Keratinocyte (primary cell): Measurements from ENCODE around the gene ABL1. TPM values are rescaled to one million over a fixed set of nuclear protein-coding genes. Genes with fewer than 3 reads are reported as not detected.

Experiments used
- DNase-seq: peaks from one replicate; pipeline ENCODE4 v3.0.0-alpha.2; 2011; ENCODE audit warnings: low read depth, missing footprints, low spot score
- FAIRE-seq: peaks from 2 replicates; lab custom pipeline; 2011; peaks lifted over from hg19 to GRCh38; lab: Jason Lieb, UNC
- H2AFZ ChIP-seq: 2 replicates; pipeline ENCODE4 v1.6.0; 2012; ENCODE audit warnings: low read length, control low read depth, inconsistent platforms; ENCODE audit not compliant: control insufficient read depth
- H3K27ac ChIP-seq: 2 replicates; pipeline ENCODE4 v1.5.1; 2011; ENCODE audit warnings: low read length; ENCODE audit not compliant: control insufficient read depth, insufficient read depth
- H3K27me3 ChIP-seq: 3 replicates; pipeline ENCODE4 v1.6.0; 2011; ENCODE audit warnings: low read length; ENCODE audit not compliant: control insufficient read depth, insufficient read depth; ENCODE audit errors: extremely low read depth
- H3K36me3 ChIP-seq, 2 experiments: 2 replicates in 1 of 2; 3 replicates in 1 of 2; pipeline ENCODE4 v1.5.1; 2011; ENCODE audit warnings: low read length in 2 of 2, mild to moderate bottlenecking in 1 of 2; ENCODE audit not compliant: control insufficient read depth in 2 of 2, insufficient read depth in 2 of 2; ENCODE audit errors: extremely low read depth in 1 of 2
- H3K4me1 ChIP-seq: 3 replicates; pipeline ENCODE4 v1.5.1; 2011; ENCODE audit warnings: low read length; ENCODE audit not compliant: control insufficient read depth, insufficient read depth; ENCODE audit errors: extremely low read depth
- H3K4me2 ChIP-seq: 3 replicates; pipeline ENCODE4 v1.6.0; 2011; ENCODE audit warnings: low read depth, low read length; ENCODE audit not compliant: control insufficient read depth, insufficient read depth; ENCODE audit errors: extremely low read depth
- H3K4me3 ChIP-seq, 3 experiments: fragments of 200-600 bp in 1 of 3; sonication (generic) in 1 of 3; 2 replicates in 2 of 3; 3 replicates in 1 of 3; pipeline ENCODE4 v1.5.1; 2011 to 2016; ENCODE audit warnings: low read length in 3 of 3, mild to moderate bottlenecking in 3 of 3, control low read depth in 2 of 3, inconsistent platforms in 1 of 3, low read depth in 1 of 3, mixed read lengths in 1 of 3, mixed run types in 1 of 3, moderate library complexity in 1 of 3; ENCODE audit not compliant: control insufficient read depth in 2 of 3, insufficient read depth in 2 of 3; ENCODE audit errors: extremely low read depth in 1 of 3
- H3K79me2 ChIP-seq: 2 replicates; pipeline ENCODE4 v1.6.0; 2012; ENCODE audit warnings: low read length; ENCODE audit not compliant: control insufficient read depth, insufficient read depth
- H3K9ac ChIP-seq: 3 replicates; pipeline ENCODE4 v1.6.0; 2011; ENCODE audit warnings: low read length; ENCODE audit not compliant: control insufficient read depth, insufficient read depth; ENCODE audit errors: extremely low read depth
- H3K9me1 ChIP-seq: 3 replicates; pipeline ENCODE4 v1.6.0; 2011; ENCODE audit warnings: low read length; ENCODE audit not compliant: control insufficient read depth, insufficient read depth; ENCODE audit errors: extremely low read depth
- H3K9me3 ChIP-seq: 2 replicates; pipeline ENCODE4 v1.5.1; 2012; ENCODE audit warnings: low read depth, low read length; ENCODE audit not compliant: control insufficient read depth
- H4K20me1 ChIP-seq: 3 replicates; pipeline ENCODE4 v1.6.0; 2011; ENCODE audit warnings: low read length; ENCODE audit not compliant: control insufficient read depth, insufficient read depth; ENCODE audit errors: extremely low read depth
- EZH2 ChIP-seq: IDR thresholded peaks from one replicate; pipeline ENCODE4 v1.6.1; 2012; ENCODE audit warnings: inconsistent platforms, mild to moderate bottlenecking, low read length, moderate library complexity
- dilution Hi-C: fragments of 300-500 bp; cut with MboI; formaldehyde crosslinking; loops from one replicate; pipeline ENCODE4 v1.7.0; 2020; ENCODE audit warnings: low sequenced_read_pairs; ENCODE audit not compliant: extremely low pct_ligation_motif_present
- polyA plus RNA-seq, 5 experiments: library from polyadenylated mRNA; depleted of rRNA in 3 of 5; stranded (reverse) in 3 of 5; stranded (forward) in 1 of 5; unstranded in 1 of 5; fragments of >200 nt; gene quantifications; 1 replicate in 1 of 5; 2 replicates in 3 of 5; 3 replicates in 1 of 5; pipeline versions ENCODE4 v1.2.1 to v1.2.3, GENCODE V29; 2011 to 2012; ENCODE audit warnings: missing spikeins in 2 of 5, low read depth in 1 of 5, low replicate concordance in 1 of 5
- TF ChIP-seq, protein P1 (sequence below), 3 experiments: IDR thresholded peaks in 1 of 3; conservative IDR thresholded peaks in 1 of 3; optimal IDR thresholded peaks in 1 of 3; 2 replicates in 2 of 3; 3 replicates in 1 of 3; pipeline versions ENCODE3 to v1.5.1; 2011; ENCODE audit warnings: low read length in 3 of 3, mild to moderate bottlenecking in 3 of 3, moderate library complexity in 2 of 3, control low read depth in 1 of 3, inconsistent platforms in 1 of 3; ENCODE audit not compliant: insufficient read depth in 2 of 3; ENCODE audit errors: extremely low read depth in 1 of 3

The ABL1 gene
- polyA plus RNA-seq, 1 donor (not counting 4 experiments of a cell fraction or from before 2014, with no cell fraction given), result 17.0 TPM

DNA sequence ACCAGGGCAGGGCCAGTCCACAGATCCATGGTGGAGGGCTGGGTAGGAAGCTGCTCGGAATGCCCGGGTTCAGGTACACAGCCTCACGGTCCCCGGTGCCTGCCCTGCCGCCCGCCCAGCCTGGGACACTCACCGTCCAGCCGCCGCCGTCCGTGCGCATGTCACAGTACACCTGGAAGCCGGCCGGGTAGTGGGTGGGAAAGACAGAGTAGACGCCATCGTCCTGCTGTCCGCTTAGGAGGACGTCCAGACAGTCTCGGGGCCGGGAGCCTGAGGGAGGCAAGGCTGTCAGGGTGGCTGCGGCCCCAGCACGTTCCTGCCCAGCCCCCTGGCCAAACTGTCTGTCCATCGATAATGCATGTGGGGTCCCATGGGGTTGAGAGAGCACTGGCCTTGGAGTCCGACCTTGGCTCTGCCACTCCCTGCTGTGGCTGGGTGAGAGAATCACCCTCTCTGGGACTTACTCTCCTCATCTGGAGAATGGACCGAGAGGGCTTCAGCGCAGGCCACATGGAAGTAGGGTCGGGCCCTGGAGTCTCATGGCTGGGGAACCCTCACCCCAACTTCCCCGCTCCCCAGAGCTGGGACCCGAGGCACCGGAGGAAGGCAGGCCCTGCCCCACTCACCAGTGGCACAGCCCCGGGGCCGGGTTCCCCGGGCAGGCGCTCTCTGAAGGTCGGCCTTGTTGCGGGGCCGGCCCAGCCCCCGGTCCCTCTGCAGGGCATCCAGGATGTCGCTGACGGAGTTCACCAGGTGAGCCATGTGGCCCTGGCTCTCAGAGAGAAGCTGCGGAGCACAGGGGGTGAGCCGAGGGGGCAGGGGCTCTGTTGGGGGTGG lies 88.8 kb downstream of the ABL1 start:
- no peak for TF ChIP-seq EZH2
- TF ChIP-seq, protein P1, sequence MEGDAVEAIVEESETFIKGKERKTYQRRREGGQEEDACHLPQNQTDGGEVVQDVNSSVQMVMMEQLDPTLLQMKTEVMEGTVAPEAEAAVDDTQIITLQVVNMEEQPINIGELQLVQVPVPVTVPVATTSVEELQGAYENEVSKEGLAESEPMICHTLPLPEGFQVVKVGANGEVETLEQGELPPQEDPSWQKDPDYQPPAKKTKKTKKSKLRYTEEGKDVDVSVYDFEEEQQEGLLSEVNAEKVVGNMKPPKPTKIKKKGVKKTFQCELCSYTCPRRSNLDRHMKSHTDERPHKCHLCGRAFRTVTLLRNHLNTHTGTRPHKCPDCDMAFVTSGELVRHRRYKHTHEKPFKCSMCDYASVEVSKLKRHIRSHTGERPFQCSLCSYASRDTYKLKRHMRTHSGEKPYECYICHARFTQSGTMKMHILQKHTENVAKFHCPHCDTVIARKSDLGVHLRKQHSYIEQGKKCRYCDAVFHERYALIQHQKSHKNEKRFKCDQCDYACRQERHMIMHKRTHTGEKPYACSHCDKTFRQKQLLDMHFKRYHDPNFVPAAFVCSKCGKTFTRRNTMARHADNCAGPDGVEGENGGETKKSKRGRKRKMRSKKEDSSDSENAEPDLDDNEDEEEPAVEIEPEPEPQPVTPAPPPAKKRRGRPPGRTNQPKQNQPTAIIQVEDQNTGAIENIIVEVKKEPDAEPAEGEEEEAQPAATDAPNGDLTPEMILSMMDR (optimal IDR thresholded peaks at IDR 0.05 in 1 of 3, IDR thresholded peaks at IDR 0.05 in 1 of 3, conservative IDR thresholded peaks at IDR 0.05 in 1 of 3; ENCODE audit: extremely low read depth in 1 of 3, insufficient read depth in 2 of 3, low read length in 3 of 3), result no peak
- Histone ChIP-seq H3K36me3 (no peaks in the 10 kb centered on the region), H3K9me3 (no peaks in the 10 kb centered on the region)

DNA sequence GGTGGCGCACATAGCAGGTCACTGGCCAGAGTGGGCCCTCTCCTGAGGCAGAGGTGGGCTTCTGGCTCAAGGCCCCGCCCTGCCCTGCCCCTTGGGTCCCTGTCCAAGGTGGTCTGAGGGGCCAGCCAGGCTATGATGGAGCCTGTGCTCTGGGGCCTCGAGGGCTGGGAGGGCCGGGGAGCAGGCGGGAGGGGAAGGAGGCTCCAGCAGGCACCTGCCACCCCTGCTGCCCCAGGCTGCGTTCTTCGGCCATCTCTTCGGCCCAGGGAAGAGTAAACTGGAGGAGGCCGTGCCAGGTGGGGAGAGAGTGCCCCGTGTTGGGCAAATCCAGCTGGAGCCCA lies 89.4 kb downstream of the ABL1 start:
- H3K9me3 ChIP-seq, result no peaks in the 10 kb centered on the region
- no peak overlapping the region for H3K27ac ChIP-seq
- no peaks in the 10 kb centered on the region for H4K20me1 ChIP-seq
- H3K79me2 ChIP-seq, result no peaks in the 10 kb centered on the region
- H3K36me3 ChIP-seq, result no peaks in the 10 kb centered on the region
- no peak for DNase-seq
- dilution Hi-C loops, result no loop called here
- no peak for FAIRE-seq
- H3K4me1 ChIP-seq, result peaks cover 14% of the 10 kb centered on the region
- no peak overlapping the region for H3K9ac ChIP-seq
- no peaks in the 10 kb centered on the region for H3K9me1 ChIP-seq
- H3K4me3 ChIP-seq, result no peak overlapping the region
- H2AFZ ChIP-seq, result no peak overlapping the region
- H3K27me3 ChIP-seq, result peaks cover 46% of the 10 kb centered on the region
- no peak overlapping the region for H3K4me2 ChIP-seq
- no peak for TF ChIP-seq EZH2
- TF ChIP-seq, protein P1 (optimal IDR thresholded peaks at IDR 0.05 in 1 of 3, IDR thresholded peaks at IDR 0.05 in 1 of 3, conservative IDR thresholded peaks at IDR 0.05 in 1 of 3; ENCODE audit: extremely low read depth in 1 of 3, insufficient read depth in 2 of 3, low read length in 3 of 3), result no peak

More for the DNA sequence above, 88.8 kb downstream of the ABL1 start:
- H2AFZ ChIP-seq, result no peak overlapping the region
- peaks cover 52% of the 10 kb centered on the region for H3K27me3 ChIP-seq
- H4K20me1 ChIP-seq, result no peaks in the 10 kb centered on the region
- dilution Hi-C loops, result no loop called here
- H3K79me2 ChIP-seq, result no peaks in the 10 kb centered on the region
- no peak overlapping the region for H3K27ac ChIP-seq
- FAIRE-seq, result no peak
- no peaks in the 10 kb centered on the region for H3K9me1 ChIP-seq
- H3K4me1 ChIP-seq, result peaks cover 10% of the 10 kb centered on the region
- DNase-seq, result no peak
- H3K4me3 ChIP-seq, result no peak overlapping the region
- no peak overlapping the region for H3K9ac ChIP-seq
- H3K4me2 ChIP-seq, result no peak overlapping the region
